GM19193 (cell line): ENCODE data around the gene BUB1B.

Source experiments
- POLR2A ChIP-seq: IDR thresholded peaks from 4 replicates; pipeline ENCODE4 v1.6.1; 2011; ENCODE audit not compliant: insufficient read depth, insufficient read length; ENCODE audit errors: extremely low read depth

BUB1B gene

GRCh38 chr15:40183636-40184463 lies 23.0 kb downstream of the BUB1B start:
- TF ChIP-seq POLR2A, result no peak

- no peak for TF ChIP-seq POLR2A
Measured at GRCh38 chr15:40190591-40190990, 29.7 kb downstream of the BUB1B start.

- TF ChIP-seq POLR2A, result no peak
Measured at GRCh38 chr15:40192942-40193341, 32.1 kb downstream of the BUB1B start.

- no peak for TF ChIP-seq POLR2A
Measured at GRCh38 chr15:40197434-40197833, 36.6 kb downstream of the BUB1B start.

GRCh38 chr15:40198355-40199085 lies 37.7 kb downstream of the BUB1B start:
- no peak for TF ChIP-seq POLR2A

- TF ChIP-seq POLR2A, result no peak
Measured at GRCh38 chr15:40204100-40204499, 43.2 kb downstream of the BUB1B start.

- no peak for TF ChIP-seq POLR2A
Measured at GRCh38 chr15:40217166-40217824, 56.4 kb downstream of the BUB1B start.

GRCh38 chr15:40219801-40220200 lies 58.9 kb downstream of the BUB1B start:
- TF ChIP-seq POLR2A, result no peak

GRCh38 chr15:40222131-40222530 lies 61.3 kb downstream of the BUB1B start:
- no peak for TF ChIP-seq POLR2A

GRCh38 chr15:40226736-40227135 lies 65.9 kb downstream of the BUB1B start:
- TF ChIP-seq POLR2A, result no peak

- no peak for TF ChIP-seq POLR2A
Measured at GRCh38 chr15:40229316-40229715, 68.4 kb downstream of the BUB1B start.

GRCh38 chr15:40229956-40230355 lies 69.1 kb downstream of the BUB1B start:
- TF ChIP-seq POLR2A, result no peak

GRCh38 chr15:40232625-40233070 lies 71.8 kb downstream of the BUB1B start:
- no peak for TF ChIP-seq POLR2A

GRCh38 chr15:40233727-40234577 lies 73.1 kb downstream of the BUB1B start:
- TF ChIP-seq POLR2A, result no peak
